K562 (cell line): Measurements from ENCODE around the gene GABRB1. TPM values are rescaled to one million over a fixed set of nuclear protein-coding genes. Genes with fewer than 3 reads are reported as not detected.

Experiments
- ATAC-seq: fragments of 200-7000 bp; cut with Tn5 transposase; 3 replicates; pipeline ENCODE4 v1.9.1; 2020; ENCODE audit warnings: moderate library complexity
- BruUV-seq: library from RNA; stranded (reverse); fragments of 400-500 nt; replicated peaks from 2 replicates; lab custom pipeline; 2021; lab: Mats Ljungman, UMichigan
- CTCF ChIA-PET: fragments of 300-600 bp; formaldehyde crosslinking; extraction: SDS; loops from one replicate; lab custom pipeline; 2021; ENCODE audit warnings: low intra/inter-chr PET ratio; lab: Yijun Ruan, JAX
- POLR2A ChIA-PET: fragments of 300-600, 350-650 bp; sonication (Branson Sonifier 250); formaldehyde crosslinking; extraction: SDS; loops from one replicate; lab custom pipeline; 2021; ENCODE audit warnings: antibody characterized with exemption, inconsistent platforms; lab: Yijun Ruan, JAX
- DNase-seq, 4 experiments: peaks; one replicate each; pipeline versions ENCODE4 v3.0.0 to v3.0.0-alpha.2; 2011 to 2018; ENCODE audit warnings: low spot score in 3 of 4, mixed read lengths in 3 of 4; ENCODE audit errors: extremely low read depth in 1 of 4
- FAIRE-seq: peaks from 2 replicates; lab custom pipeline; 2011; peaks lifted over from hg19 to GRCh38; lab: Jason Lieb, UNC
- H2AFZ ChIP-seq: 2 replicates; pipeline ENCODE4 v1.6.0; 2011; ENCODE audit warnings: low read depth, low read length, control low read depth, inconsistent platforms
- H3K27ac ChIP-seq: fragments of 200-600 bp; 3 replicates; pipeline ENCODE4 v1.8.0; 2011; ENCODE audit warnings: low read depth, mild to moderate bottlenecking, control low read depth, inconsistent platforms, low read length, moderate library complexity, mixed read lengths; ENCODE audit errors: extremely low read depth
- H3K27me3 ChIP-seq, 2 experiments: fragments of 300-600 bp in 1 of 2; 2 replicates in 1 of 2; 3 replicates in 1 of 2; pipeline versions ENCODE4 v1.6.0 to v1.8.0; 2011; ENCODE audit warnings: inconsistent platforms in 2 of 2, low read length in 2 of 2, mild to moderate bottlenecking in 1 of 2, mixed read lengths in 1 of 2, moderate library complexity in 1 of 2; ENCODE audit not compliant: control insufficient read depth in 2 of 2, insufficient read depth in 2 of 2
- H3K36me3 ChIP-seq: fragments of 300-600 bp; 3 replicates; pipeline ENCODE4 v1.8.0; 2011; ENCODE audit warnings: mild to moderate bottlenecking, low read length, inconsistent platforms; ENCODE audit not compliant: control insufficient read depth, insufficient read depth
- H3K4me1 ChIP-seq, 2 experiments: fragments of 200-600 bp in 1 of 2; replicated peaks in 1 of 2; 2 replicates in 1 of 2; 3 replicates in 1 of 2; pipeline versions ENCODE4 v1.5.1 to v1.8.0; 2011; ENCODE audit warnings: inconsistent platforms in 2 of 2, low read length in 2 of 2, mild to moderate bottlenecking in 1 of 2, mixed read lengths in 1 of 2, moderate library complexity in 1 of 2; ENCODE audit not compliant: control insufficient read depth in 2 of 2, insufficient read depth in 2 of 2
- H3K4me2 ChIP-seq: 2 replicates; pipeline ENCODE4 v1.6.1; 2011; ENCODE audit warnings: low read length, control low read depth, inconsistent platforms, mixed read lengths; ENCODE audit not compliant: insufficient read depth
- H3K4me3 ChIP-seq: fragments of 200-600 bp; sonication (generic), shearing (Covaris generic); 2 replicates; pipeline ENCODE4 v1.5.1; 2016; ENCODE audit warnings: control low read depth, inconsistent platforms
- H3K79me2 ChIP-seq: fragments of 200-600 bp; 3 replicates; pipeline ENCODE4 v1.8.0; 2011; ENCODE audit warnings: low read length, inconsistent platforms; ENCODE audit not compliant: control insufficient read depth, insufficient read depth
- H3K9ac ChIP-seq, 2 experiments: 2 replicates each; pipeline versions ENCODE4 v1.6.0 to v1.6.1; 2011; ENCODE audit warnings: low read depth in 2 of 2, low read length in 2 of 2, control low read depth in 1 of 2, inconsistent platforms in 1 of 2, mild to moderate bottlenecking in 1 of 2, mixed read lengths in 1 of 2; ENCODE audit not compliant: insufficient read depth in 1 of 2
- H3K9me1 ChIP-seq: one replicate; pipeline ENCODE4 v1.6.0; 2011; ENCODE audit warnings: inconsistent platforms, mild to moderate bottlenecking, low read length, moderate library complexity; ENCODE audit not compliant: control insufficient read depth, insufficient read depth
- H3K9me3 ChIP-seq: replicated peaks from 2 replicates; pipeline ENCODE4 v1.5.1; 2011; ENCODE audit warnings: low read depth, low read length, inconsistent platforms; ENCODE audit not compliant: control insufficient read depth, insufficient read depth
- H4K20me1 ChIP-seq: replicated peaks from 2 replicates; pipeline ENCODE4 v1.6.1; 2011; ENCODE audit warnings: low read length, inconsistent platforms, mixed read lengths; ENCODE audit not compliant: control insufficient read depth, insufficient read depth
- IFI16 ChIP-seq: fragments of 250-450 bp; sonication (Bioruptor Pico); IDR thresholded peaks from 2 replicates; pipeline ENCODE4 v2.1.2; 2022; ENCODE audit warnings: mild to moderate bottlenecking, inconsistent platforms
- KDM5B ChIP-seq: fragments of 200-600 bp; sonication (generic); IDR thresholded peaks from 2 replicates; pipeline ENCODE4 v1.6.1; 2012; ENCODE audit warnings: low read depth, mild to moderate bottlenecking, moderate library complexity, low read length, control low read depth, inconsistent platforms; ENCODE audit not compliant: insufficient replicate concordance
- NBN ChIP-seq: fragments of 450-650 bp; IDR thresholded peaks from 2 replicates; pipeline ENCODE4 v1.6.1; 2016; ENCODE audit warnings: low read depth, mild to moderate bottlenecking
- POLR2G ChIP-seq: fragments of 200-400 bp; formaldehyde crosslinking; IDR thresholded peaks from 2 replicates; pipeline ENCODE4 v1.6.1; 2017; ENCODE audit warnings: low read depth, mild to moderate bottlenecking, antibody characterized with exemption, low read length, moderate library complexity
- RHOXF2B ChIP-seq: fragments of 250-450 bp; sonication (Bioruptor Pico); conservative IDR thresholded peaks from 2 replicates; pipeline ENCODE4 v1.5.1; 2021
- ZBTB7A ChIP-seq: IDR thresholded peaks from 2 replicates; pipeline ENCODE4 v1.6.1; 2011; ENCODE audit warnings: low read depth, mild to moderate bottlenecking, low read length, moderate library complexity, borderline replicate concordance; ENCODE audit not compliant: control insufficient read depth
- WGBS: fragments of 100-300 bp; shearing (Covaris generic); methylation state at CpG from one replicate; pipeline ENCODE4 v1.1.6; 2016; ENCODE audit warnings: low coverage, mixed read lengths; ENCODE audit not compliant: insufficient coverage; ENCODE audit errors: missing lambda C conversion rate; 5-methylcytosine and 5-hydroxymethylcytosine counted together
- in situ Hi-C: fragments of 300-500 bp; cut with MboI; formaldehyde crosslinking; loops from 4 replicates; pipeline ENCODE4 v1.15.0; 2018; ENCODE audit warnings: inconsistent platforms, mixed read lengths
- intact Hi-C: fragments of 100-400 bp; cut with micrococcal nuclease; formaldehyde crosslinking; loops from 2 replicates; pipeline ENCODE4 v1.14.2; 2022
- polyA plus RNA-seq, 8 experiments: library from polyadenylated mRNA; depleted of rRNA in 4 of 8; stranded (reverse) in 5 of 8; unstranded in 3 of 8; fragments of >200 nt; fragmentation: Nextera tagmentation in 2 of 8; fragmentation: Illumina TruSeq in 1 of 8; extraction: Ambion mirVana in 2 of 8; extraction: Trizol in 1 of 8; gene quantifications; 2 replicates each; pipeline versions ENCODE4 v1.2.1 to v1.2.3, GENCODE V29; 2011 to 2014; ENCODE audit warnings: inconsistent platforms in 1 of 8, missing spikeins in 1 of 8
- total RNA-seq, 7 experiments: library from RNA; depleted of rRNA in 6 of 7; stranded (reverse); fragments of >200 nt in 6 of 7; fragmentation: Illumina TruSeq in 2 of 7; extraction: Trizol in 2 of 7; gene quantifications; 2 replicates each; pipeline versions ENCODE4 v1.2.1 to v1.2.3, GENCODE V29; 2011 to 2021; ENCODE audit warnings: low replicate concordance in 1 of 7
- TF ChIP-seq, protein P1 (sequence below): fragments of 450-650 bp; IDR thresholded peaks from 2 replicates; pipeline ENCODE4 v1.6.1; 2014; ENCODE audit warnings: low read depth, mild to moderate bottlenecking, moderate library complexity, borderline replicate concordance
- TF ChIP-seq, protein P2 (sequence below): IDR thresholded peaks from 2 replicates; pipeline ENCODE4 v1.6.1; 2011; ENCODE audit warnings: borderline replicate concordance, low read depth, mild to moderate bottlenecking, moderate library complexity, low read length; ENCODE audit not compliant: insufficient read depth, poor library complexity, severe bottlenecking

The GABRB1 gene
- total and polyA plus RNA-seq, 9 of the 15 experiments (the other 6 are each of a cell fraction or from before 2014, with no cell fraction given), result not detected

DNA sequence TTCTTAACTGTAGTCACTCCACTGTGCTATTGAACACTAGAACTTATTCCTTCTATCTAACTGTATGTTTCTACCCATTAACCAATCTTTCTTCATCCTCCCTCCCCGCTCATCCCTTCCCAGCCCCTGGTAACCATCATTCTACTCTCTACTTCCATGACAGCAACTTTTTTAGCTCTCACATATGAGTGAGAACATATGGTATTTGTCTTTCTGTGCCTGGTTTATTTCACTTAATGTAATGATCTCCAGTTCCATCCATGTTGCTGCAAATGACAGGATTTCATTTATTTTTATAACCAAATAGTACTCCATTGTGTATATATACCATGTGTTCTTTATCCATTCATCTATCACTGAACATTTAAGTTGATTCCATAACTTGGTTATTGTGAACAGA, 186.5 kb downstream of the GABRB1 start:
- no peaks in the 10 kb centered on the region for H3K9me3 ChIP-seq
- no TSS peak for BruUV-seq
- no peak for DNase-seq
- no peak overlapping the region for H3K27ac ChIP-seq
- in situ Hi-C loops (no loop called here), intact Hi-C loops (no loop called here)
- H2AFZ ChIP-seq, result no peak overlapping the region
- no peaks in the 10 kb centered on the region for H3K9me1 ChIP-seq
- no peaks in the 10 kb centered on the region for H3K27me3 ChIP-seq
- no peak overlapping the region for H3K4me2 ChIP-seq
- H4K20me1 ChIP-seq, result no peaks in the 10 kb centered on the region
- H3K9ac ChIP-seq, result no peak overlapping the region
- POLR2A ChIA-PET, result no interaction called here
- H3K4me1 ChIP-seq, result no peaks in the 10 kb centered on the region
- WGBS, result 0% methylated on average over 1 of the region's 1 CpG
- H3K4me3 ChIP-seq, result no peak overlapping the region
- TF ChIP-seq POLR2G (no peak), ZBTB7A (no peak), RHOXF2B (CRISPR knock-in tag) (no peak), IFI16 (CRISPR knock-in tag) (no peak), NBN (no peak), KDM5B (no peak)
- TF ChIP-seq, protein P1, sequence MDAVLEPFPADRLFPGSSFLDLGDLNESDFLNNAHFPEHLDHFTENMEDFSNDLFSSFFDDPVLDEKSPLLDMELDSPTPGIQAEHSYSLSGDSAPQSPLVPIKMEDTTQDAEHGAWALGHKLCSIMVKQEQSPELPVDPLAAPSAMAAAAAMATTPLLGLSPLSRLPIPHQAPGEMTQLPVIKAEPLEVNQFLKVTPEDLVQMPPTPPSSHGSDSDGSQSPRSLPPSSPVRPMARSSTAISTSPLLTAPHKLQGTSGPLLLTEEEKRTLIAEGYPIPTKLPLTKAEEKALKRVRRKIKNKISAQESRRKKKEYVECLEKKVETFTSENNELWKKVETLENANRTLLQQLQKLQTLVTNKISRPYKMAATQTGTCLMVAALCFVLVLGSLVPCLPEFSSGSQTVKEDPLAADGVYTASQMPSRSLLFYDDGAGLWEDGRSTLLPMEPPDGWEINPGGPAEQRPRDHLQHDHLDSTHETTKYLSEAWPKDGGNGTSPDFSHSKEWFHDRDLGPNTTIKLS, result no peak
- TF ChIP-seq, protein P2, sequence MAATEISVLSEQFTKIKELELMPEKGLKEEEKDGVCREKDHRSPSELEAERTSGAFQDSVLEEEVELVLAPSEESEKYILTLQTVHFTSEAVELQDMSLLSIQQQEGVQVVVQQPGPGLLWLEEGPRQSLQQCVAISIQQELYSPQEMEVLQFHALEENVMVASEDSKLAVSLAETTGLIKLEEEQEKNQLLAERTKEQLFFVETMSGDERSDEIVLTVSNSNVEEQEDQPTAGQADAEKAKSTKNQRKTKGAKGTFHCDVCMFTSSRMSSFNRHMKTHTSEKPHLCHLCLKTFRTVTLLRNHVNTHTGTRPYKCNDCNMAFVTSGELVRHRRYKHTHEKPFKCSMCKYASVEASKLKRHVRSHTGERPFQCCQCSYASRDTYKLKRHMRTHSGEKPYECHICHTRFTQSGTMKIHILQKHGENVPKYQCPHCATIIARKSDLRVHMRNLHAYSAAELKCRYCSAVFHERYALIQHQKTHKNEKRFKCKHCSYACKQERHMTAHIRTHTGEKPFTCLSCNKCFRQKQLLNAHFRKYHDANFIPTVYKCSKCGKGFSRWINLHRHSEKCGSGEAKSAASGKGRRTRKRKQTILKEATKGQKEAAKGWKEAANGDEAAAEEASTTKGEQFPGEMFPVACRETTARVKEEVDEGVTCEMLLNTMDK, result no peak
- TF ChIP-seq, all 486 proteins: peak for 0
- Histone ChIP-seq H3K79me2 (no peaks in the 10 kb centered on the region), H3K36me3 (no peaks in the 10 kb centered on the region)
- ATAC-seq, result no peak
- CTCF ChIA-PET, result no interaction called here
- no peak for FAIRE-seq
